Glomerular endothelial cell (primary cell): Measurements from ENCODE around the gene BACE2. TPM values are rescaled to one million over a fixed set of nuclear protein-coding genes. Genes with fewer than 3 reads are reported as not detected.

Experiments used
- DNase-seq: peaks from one replicate; pipeline ENCODE4 v3.0.0-alpha.2; 2011; ENCODE audit warnings: low read depth, low spot score; ENCODE audit errors: extremely low read depth
- total RNA-seq: library from RNA; depleted of rRNA; stranded (reverse); fragments of >200 nt; gene quantifications from 2 replicates; pipeline ENCODE4 v1.2.3, GENCODE V29; 2015

Gene BACE2
- total RNA-seq, 1 donor from 2014 or later: 408 TPM

- DNase-seq: no peak
These were observed 43.3 kb downstream of the BACE2 start for GRCh38 chr21:41211060-41211805.

GRCh38 chr21:41213021-41213420 lies 45.1 kb downstream of the BACE2 start:
- no peak for DNase-seq

GRCh38 chr21:41215856-41216408 lies 48.0 kb downstream of the BACE2 start:
- DNase-seq: no peak

GRCh38 chr21:41216486-41216885 lies 48.5 kb downstream of the BACE2 start:
- no peak for DNase-seq

- DNase-seq: no peak
These were observed 49.9 kb downstream of the BACE2 start for GRCh38 chr21:41217671-41218385.

- no peak for DNase-seq
These were observed 51.7 kb downstream of the BACE2 start for GRCh38 chr21:41219498-41220207.

GRCh38 chr21:41220208-41220733 lies 52.3 kb downstream of the BACE2 start:
- DNase-seq: no peak

- no peak for DNase-seq
These were observed 54.5 kb downstream of the BACE2 start for GRCh38 chr21:41222247-41223068.

- DNase-seq: no peak
These were observed 58.9 kb downstream of the BACE2 start for GRCh38 chr21:41226853-41227252.

- DNase-seq: no peak
These were observed 59.5 kb downstream of the BACE2 start for GRCh38 chr21:41227357-41228005.

GRCh38 chr21:41228006-41228370 lies 60.0 kb downstream of the BACE2 start:
- DNase-seq: no peak

- DNase-seq: no peak
These were observed 60.5 kb downstream of the BACE2 start for GRCh38 chr21:41228492-41228891.

GRCh38 chr21:41228958-41229357 lies 61.0 kb downstream of the BACE2 start:
- DNase-seq: no peak

GRCh38 chr21:41229509-41230248 lies 61.7 kb downstream of the BACE2 start:
- DNase-seq: no peak

GRCh38 chr21:41230497-41230896 lies 62.5 kb downstream of the BACE2 start:
- DNase-seq: no peak

GRCh38 chr21:41231060-41231459 lies 63.1 kb downstream of the BACE2 start:
- no peak for DNase-seq

- no peak for DNase-seq
These were observed 64.1 kb downstream of the BACE2 start for GRCh38 chr21:41232013-41232412.

- no peak for DNase-seq
These were observed 66.0 kb downstream of the BACE2 start for GRCh38 chr21:41233916-41234315.

- no peak for DNase-seq
These were observed 66.6 kb downstream of the BACE2 start for GRCh38 chr21:41234569-41234968.
